ENCODE measurements around the gene N4BP2L1.
A peak's percentile ranks its signal among the peaks of the same experiment; 100 is the strongest.

Gene N4BP2L1

GRCh38 chr13:32447894-32448623 lies 20.1 kb upstream of the N4BP2L1 start:
- no peak for TF ChIP-seq ZNF274 (IDR thresholded peaks at IDR 0.05; ENCODE audit: low read depth, low read length)
- no peak overlapping the region for H3K4me3 ChIP-seq (ENCODE audit: low read length)

- TF ChIP-seq ZNF274 (IDR thresholded peaks at IDR 0.05; ENCODE audit: low read depth, low read length): no peak
- no peak overlapping the region for H3K4me3 ChIP-seq (ENCODE audit: low read length)
Measured at GRCh38 chr13:32446773-32447465, 19.0 kb upstream of the N4BP2L1 start.

- no peak for TF ChIP-seq ZNF274 (IDR thresholded peaks at IDR 0.05; ENCODE audit: low read depth, low read length)
- H3K4me3 ChIP-seq (ENCODE audit: low read length): no peak overlapping the region
Measured at GRCh38 chr13:32446220-32446619, 18.3 kb upstream of the N4BP2L1 start.

- TF ChIP-seq ZNF274 (IDR thresholded peaks at IDR 0.05; ENCODE audit: low read depth, low read length): no peak
- H3K4me3 ChIP-seq (ENCODE audit: low read length): no peak overlapping the region
Measured at GRCh38 chr13:32445461-32445860, 17.5 kb upstream of the N4BP2L1 start.

GRCh38 chr13:32443111-32443510 lies 15.2 kb upstream of the N4BP2L1 start:
- no peak overlapping the region for H3K4me3 ChIP-seq (ENCODE audit: low read length)

GRCh38 chr13:32438871-32439270 lies 10.9 kb upstream of the N4BP2L1 start:
- TF ChIP-seq ZNF274 (IDR thresholded peaks at IDR 0.05; ENCODE audit: low read depth, low read length): no peak

More at GRCh38 chr13:32443111-32443510, 15.2 kb upstream of the N4BP2L1 start:
- TF ChIP-seq ZNF274 (IDR thresholded peaks at IDR 0.05; ENCODE audit: low read depth, low read length): no peak

GRCh38 chr13:32432856-32433255 lies 4.9 kb upstream of the N4BP2L1 start:
- no peak for TF ChIP-seq ZNF274 (IDR thresholded peaks at IDR 0.05; ENCODE audit: low read depth, low read length)
- H3K4me3 ChIP-seq (ENCODE audit: low read length): no peak overlapping the region

More at GRCh38 chr13:32438871-32439270, 10.9 kb upstream of the N4BP2L1 start:
- H3K4me3 ChIP-seq (ENCODE audit: low read length): no peak overlapping the region

- TF ChIP-seq ZNF274 (IDR thresholded peaks at IDR 0.05; ENCODE audit: low read depth, low read length): no peak
- no peak overlapping the region for H3K4me3 ChIP-seq (ENCODE audit: low read length)
Measured at GRCh38 chr13:32431361-32431760, 3.4 kb upstream of the N4BP2L1 start.

GRCh38 chr13:32430018-32430747 lies 2.3 kb upstream of the N4BP2L1 start:
- no peak overlapping the region; the same call in 1 of the 2 replicates for H3K4me3 ChIP-seq (ENCODE audit: low read length)
- no peak for TF ChIP-seq ZNF274 (IDR thresholded peaks at IDR 0.05; ENCODE audit: low read depth, low read length)

GRCh38 chr13:32429433-32429909 lies 1.5 kb upstream of the N4BP2L1 start:
- no peak overlapping the region; the same call in 1 of the 2 replicates for H3K4me3 ChIP-seq (ENCODE audit: low read length)
- no peak for TF ChIP-seq ZNF274 (IDR thresholded peaks at IDR 0.05; ENCODE audit: low read depth, low read length)

GRCh38 chr13:32428581-32429432 lies 877 bp upstream of the N4BP2L1 start:
- no peak for TF ChIP-seq ZNF274 (IDR thresholded peaks at IDR 0.05; ENCODE audit: low read depth, low read length)
- H3K4me3 ChIP-seq (ENCODE audit: low read length): peak overlapping the region; percentile 72

GRCh38 chr13:32426990-32427851 lies 709 bp downstream of the N4BP2L1 start:
- peak overlapping the region; percentile 72 for H3K4me3 ChIP-seq (ENCODE audit: low read length)

More at GRCh38 chr13:32426990-32427851, 709 bp downstream of the N4BP2L1 start:
- TF ChIP-seq ZNF274 (IDR thresholded peaks at IDR 0.05; ENCODE audit: low read depth, low read length): no peak

Measured in GM08714 (cell line).